ENCODE measurements around the gene PLEK. TPM values are rescaled to one million over a fixed set of nuclear protein-coding genes. Genes with fewer than 3 reads are reported as not detected.
A peak's percentile ranks its signal among the peaks of the same experiment; 100 is the strongest.

PLEK gene
- total RNA-seq, 1 donor from 2014 or later = not detected

- TF ChIP-seq, protein P1, sequence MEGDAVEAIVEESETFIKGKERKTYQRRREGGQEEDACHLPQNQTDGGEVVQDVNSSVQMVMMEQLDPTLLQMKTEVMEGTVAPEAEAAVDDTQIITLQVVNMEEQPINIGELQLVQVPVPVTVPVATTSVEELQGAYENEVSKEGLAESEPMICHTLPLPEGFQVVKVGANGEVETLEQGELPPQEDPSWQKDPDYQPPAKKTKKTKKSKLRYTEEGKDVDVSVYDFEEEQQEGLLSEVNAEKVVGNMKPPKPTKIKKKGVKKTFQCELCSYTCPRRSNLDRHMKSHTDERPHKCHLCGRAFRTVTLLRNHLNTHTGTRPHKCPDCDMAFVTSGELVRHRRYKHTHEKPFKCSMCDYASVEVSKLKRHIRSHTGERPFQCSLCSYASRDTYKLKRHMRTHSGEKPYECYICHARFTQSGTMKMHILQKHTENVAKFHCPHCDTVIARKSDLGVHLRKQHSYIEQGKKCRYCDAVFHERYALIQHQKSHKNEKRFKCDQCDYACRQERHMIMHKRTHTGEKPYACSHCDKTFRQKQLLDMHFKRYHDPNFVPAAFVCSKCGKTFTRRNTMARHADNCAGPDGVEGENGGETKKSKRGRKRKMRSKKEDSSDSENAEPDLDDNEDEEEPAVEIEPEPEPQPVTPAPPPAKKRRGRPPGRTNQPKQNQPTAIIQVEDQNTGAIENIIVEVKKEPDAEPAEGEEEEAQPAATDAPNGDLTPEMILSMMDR (IDR thresholded peaks at IDR 0.05; ENCODE audit: unreplicated experiment) = no peak
- H3K4me3 Mint-ChIP-seq = no peak overlapping the region
- no peaks in the 10 kb centered on the region for H3K9me3 Mint-ChIP-seq
- DNase-seq (ENCODE audit: low spot score in 2 of 2, unreplicated experiment in 2 of 2) = no peak
- peaks cover 7% of the 10 kb centered on the region for H3K27me3 Mint-ChIP-seq (ENCODE audit: low read depth)
- H3K36me3 Mint-ChIP-seq = no peaks in the 10 kb centered on the region
- H3K27ac Mint-ChIP-seq = no peak overlapping the region
- peaks cover 20% of the 10 kb centered on the region for H3K4me1 Mint-ChIP-seq
Measured at GRCh38 chr2:68431316-68431972, 66.4 kb downstream of the PLEK start.

DNA sequence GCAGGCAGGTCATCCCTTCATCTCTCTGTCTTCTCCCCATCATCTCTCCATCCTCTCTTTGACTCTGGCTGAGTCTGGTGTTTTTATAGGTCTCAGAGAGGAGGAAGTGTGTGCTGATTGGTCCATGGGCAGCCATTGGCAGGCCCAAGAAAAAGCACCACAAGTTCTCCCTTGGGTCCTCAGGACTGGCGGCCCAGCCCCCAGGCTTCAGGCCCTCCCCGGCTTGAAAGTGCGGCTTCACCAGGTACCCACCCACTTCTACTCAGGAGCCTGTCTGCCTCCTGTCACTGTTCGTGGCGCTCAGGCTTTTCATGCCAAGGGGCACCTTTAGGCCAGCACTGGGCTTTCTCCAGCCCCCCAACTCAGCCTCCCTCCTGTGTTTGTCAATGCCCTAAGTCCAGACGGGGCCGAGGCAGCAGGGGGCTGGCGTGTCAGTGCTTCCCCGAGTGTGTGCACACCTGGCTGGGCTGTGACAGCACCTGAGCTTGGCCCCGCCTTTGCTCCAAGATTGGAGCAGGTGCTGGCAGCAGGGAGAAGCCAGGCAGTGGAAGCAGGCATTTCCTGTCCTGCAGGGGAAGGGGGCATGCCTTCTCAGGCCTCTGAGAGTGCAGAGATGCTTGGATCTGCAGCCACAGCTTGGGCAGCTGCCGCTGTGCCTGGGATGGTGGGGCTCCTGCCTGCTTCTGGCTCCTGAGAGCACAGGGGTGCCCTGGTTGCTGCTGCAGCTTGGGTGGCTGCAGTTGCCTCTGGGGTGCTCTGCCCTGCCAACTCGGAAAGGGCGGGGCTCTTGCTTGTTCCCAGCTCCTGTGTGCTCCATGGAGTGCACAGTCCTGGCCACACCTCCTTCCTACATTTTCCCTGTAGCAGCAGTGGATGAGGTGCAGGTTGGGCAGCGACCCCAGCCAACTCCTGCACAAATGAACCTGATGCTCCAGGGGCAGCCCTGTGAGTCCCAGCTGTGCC lies 67.9 kb downstream of the PLEK start:
- no peak overlapping the region for H3K27ac Mint-ChIP-seq
- H3K4me3 Mint-ChIP-seq = no peak overlapping the region
- peaks cover 22% of the 10 kb centered on the region for H3K4me1 Mint-ChIP-seq
- no peak for DNase-seq (ENCODE audit: low spot score in 2 of 2, unreplicated experiment in 2 of 2)
- H3K9me3 Mint-ChIP-seq = no peaks in the 10 kb centered on the region
- H3K36me3 Mint-ChIP-seq = no peaks in the 10 kb centered on the region
- TF ChIP-seq, protein P1 (IDR thresholded peaks at IDR 0.05; ENCODE audit: unreplicated experiment) = no peak
- peaks cover 8% of the 10 kb centered on the region for H3K27me3 Mint-ChIP-seq (ENCODE audit: low read depth)

GRCh38 chr2:68434981-68435380 lies 69.9 kb downstream of the PLEK start:
- no peaks in the 10 kb centered on the region for H3K36me3 Mint-ChIP-seq
- no peak overlapping the region for H3K27ac Mint-ChIP-seq
- TF ChIP-seq, protein P1 (IDR thresholded peaks at IDR 0.05; ENCODE audit: unreplicated experiment) = no peak
- no peaks in the 10 kb centered on the region for H3K9me3 Mint-ChIP-seq
- H3K4me3 Mint-ChIP-seq = no peak overlapping the region
- no peak for DNase-seq (ENCODE audit: low spot score in 2 of 2, unreplicated experiment in 2 of 2)
- peaks cover 6% of the 10 kb centered on the region for H3K27me3 Mint-ChIP-seq (ENCODE audit: low read depth)
- H3K4me1 Mint-ChIP-seq = peaks cover 9% of the 10 kb centered on the region

GRCh38 chr2:68435615-68436014 lies 70.5 kb downstream of the PLEK start:
- H3K4me1 Mint-ChIP-seq = peaks cover 14% of the 10 kb centered on the region
- no peak overlapping the region for H3K4me3 Mint-ChIP-seq
- no peak overlapping the region for H3K27ac Mint-ChIP-seq
- TF ChIP-seq, protein P1 (IDR thresholded peaks at IDR 0.05; ENCODE audit: unreplicated experiment) = no peak
- peaks cover 6% of the 10 kb centered on the region for H3K27me3 Mint-ChIP-seq (ENCODE audit: low read depth)
- DNase-seq (ENCODE audit: low spot score in 2 of 2, unreplicated experiment in 2 of 2) = no peak
- no peaks in the 10 kb centered on the region for H3K9me3 Mint-ChIP-seq
- H3K36me3 Mint-ChIP-seq = no peaks in the 10 kb centered on the region

DNA sequence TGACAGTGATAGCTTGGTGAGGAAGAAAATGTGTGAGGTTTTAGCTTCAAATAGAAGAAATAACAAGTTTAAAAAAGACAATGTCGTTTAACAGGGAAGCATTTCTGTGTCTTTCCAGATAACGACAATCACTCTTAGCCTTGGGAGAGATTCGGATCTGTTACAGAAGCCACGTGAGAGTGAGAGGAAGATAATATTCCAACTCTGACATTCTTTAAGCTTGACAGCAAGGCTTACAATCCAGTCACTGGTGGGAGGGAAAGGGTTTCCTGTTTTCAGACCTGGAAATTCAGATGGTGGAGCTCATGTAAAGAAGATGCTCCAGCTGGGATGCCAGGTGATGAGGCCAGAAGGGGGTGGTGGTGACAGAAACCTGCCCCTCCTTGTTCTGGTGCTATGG lies 71.2 kb downstream of the PLEK start:
- Mint-ChIP-seq H3K4me1 (peaks cover 15% of the 10 kb centered on the region), H3K9me3 (no peaks in the 10 kb centered on the region), H3K27me3 (ENCODE audit: low read depth) (peaks cover 5% of the 10 kb centered on the region), H3K27ac (peak overlapping the region; percentile 40), H3K4me3 (no peak overlapping the region), H3K36me3 (no peaks in the 10 kb centered on the region)
- TF ChIP-seq, protein P1 (IDR thresholded peaks at IDR 0.05; ENCODE audit: unreplicated experiment) = no peak
- no peak for DNase-seq (ENCODE audit: low spot score in 2 of 2, unreplicated experiment in 2 of 2)
